OCI-LY7 (cell line): ENCODE data around the gene CISD2.
"Not testable (repeated sequence)": the region's sequence is repeated elsewhere in the genome, so short reads cannot be mapped to it uniquely, and the experiment has no call there.

Experiments
- CTCF ChIP-seq: fragments of 200-600 bp; sonication (generic); conservative IDR thresholded peaks from 2 replicates; pipeline ENCODE4 v1.5.1; 2014; ENCODE audit warnings: mild to moderate bottlenecking, antibody characterized with exemption, low read length, moderate library complexity, mixed read lengths
- EZH2phosphoT487 ChIP-seq: fragments of 200-600 bp; sonication (generic); IDR thresholded peaks from 2 replicates; pipeline ENCODE4 v1.6.1; 2018; ENCODE audit warnings: low read depth, borderline replicate concordance, mild to moderate bottlenecking, mixed run types, antibody characterized with exemption, low read length, moderate library complexity, mixed read lengths

GRCh38 chr4:102878349-102878748 is 9.6 kb downstream of the CISD2 start:
- TF ChIP-seq CTCF, EZH2phosphoT487: not testable (repeated sequence)
